RWPE2 (cell line): Measurements from ENCODE around the gene C1QTNF7.

ENCODE experiments used
- ATAC-seq: fragments of 200-7000 bp; cut with Tn5 transposase; 3 replicates; pipeline ENCODE4 v1.9.1; 2021; ENCODE audit warnings: low read depth
- DNase-seq: peaks from one replicate; pipeline ENCODE4 v3.0.0-alpha.2; 2020; ENCODE audit warnings: low spot score
- H3K27ac ChIP-seq: fragments of 450-650 bp; 2 replicates; pipeline ENCODE4 v1.5.1; 2017; ENCODE audit warnings: mild to moderate bottlenecking; ENCODE audit not compliant: poor library complexity, severe bottlenecking
- H3K27me3 ChIP-seq: fragments of 250-450 bp; sonication (Bioruptor Pico); 2 replicates; pipeline ENCODE4 v1.5.1; 2021; ENCODE audit warnings: mild to moderate bottlenecking, moderate library complexity; ENCODE audit not compliant: insufficient read depth, poor library complexity, severe bottlenecking
- H3K36me3 ChIP-seq: fragments of 250-450 bp; sonication (Bioruptor Pico); 2 replicates; pipeline ENCODE4 v1.5.1; 2020; ENCODE audit warnings: low read depth, mild to moderate bottlenecking, moderate library complexity
- H3K4me1 ChIP-seq: fragments of 250-450 bp; sonication (Bioruptor Pico); 2 replicates; pipeline ENCODE4 v1.5.1; 2021; ENCODE audit warnings: mild to moderate bottlenecking, moderate library complexity; ENCODE audit not compliant: insufficient read depth, poor library complexity, severe bottlenecking
- H3K4me3 ChIP-seq: fragments of 250-450 bp; sonication (Bioruptor Pico); 2 replicates; pipeline ENCODE4 v1.5.1; 2021; ENCODE audit warnings: mild to moderate bottlenecking, moderate library complexity; ENCODE audit not compliant: severe bottlenecking
- H3K9me3 ChIP-seq: fragments of 250-450 bp; sonication (Bioruptor Pico); 2 replicates; pipeline ENCODE4 v1.5.1; 2021; ENCODE audit warnings: mild to moderate bottlenecking, moderate library complexity; ENCODE audit not compliant: severe bottlenecking
- TF ChIP-seq, protein P1 (sequence below): fragments of 450-650 bp; IDR thresholded peaks from one replicate; pipeline ENCODE4 v1.5.1; 2017; ENCODE audit warnings: mild to moderate bottlenecking, moderate library complexity; ENCODE audit not compliant: poor library complexity, severe bottlenecking

The C1QTNF7 gene

GRCh38 chr4:15482842-15483241, 55.0 kb downstream of the C1QTNF7 start:
- Histone ChIP-seq H3K27ac (no peak overlapping the region), H3K27me3 (no peaks in the 10 kb centered on the region), H3K9me3 (peaks cover under 1% of the 10 kb centered on the region), H3K4me1 (no peaks in the 10 kb centered on the region), H3K4me3 (no peak overlapping the region), H3K36me3 (peaks cover 7% of the 10 kb centered on the region)
- no peak for DNase-seq
- TF ChIP-seq, protein P1, sequence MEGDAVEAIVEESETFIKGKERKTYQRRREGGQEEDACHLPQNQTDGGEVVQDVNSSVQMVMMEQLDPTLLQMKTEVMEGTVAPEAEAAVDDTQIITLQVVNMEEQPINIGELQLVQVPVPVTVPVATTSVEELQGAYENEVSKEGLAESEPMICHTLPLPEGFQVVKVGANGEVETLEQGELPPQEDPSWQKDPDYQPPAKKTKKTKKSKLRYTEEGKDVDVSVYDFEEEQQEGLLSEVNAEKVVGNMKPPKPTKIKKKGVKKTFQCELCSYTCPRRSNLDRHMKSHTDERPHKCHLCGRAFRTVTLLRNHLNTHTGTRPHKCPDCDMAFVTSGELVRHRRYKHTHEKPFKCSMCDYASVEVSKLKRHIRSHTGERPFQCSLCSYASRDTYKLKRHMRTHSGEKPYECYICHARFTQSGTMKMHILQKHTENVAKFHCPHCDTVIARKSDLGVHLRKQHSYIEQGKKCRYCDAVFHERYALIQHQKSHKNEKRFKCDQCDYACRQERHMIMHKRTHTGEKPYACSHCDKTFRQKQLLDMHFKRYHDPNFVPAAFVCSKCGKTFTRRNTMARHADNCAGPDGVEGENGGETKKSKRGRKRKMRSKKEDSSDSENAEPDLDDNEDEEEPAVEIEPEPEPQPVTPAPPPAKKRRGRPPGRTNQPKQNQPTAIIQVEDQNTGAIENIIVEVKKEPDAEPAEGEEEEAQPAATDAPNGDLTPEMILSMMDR, result no peak
- no peak for ATAC-seq

DNA sequence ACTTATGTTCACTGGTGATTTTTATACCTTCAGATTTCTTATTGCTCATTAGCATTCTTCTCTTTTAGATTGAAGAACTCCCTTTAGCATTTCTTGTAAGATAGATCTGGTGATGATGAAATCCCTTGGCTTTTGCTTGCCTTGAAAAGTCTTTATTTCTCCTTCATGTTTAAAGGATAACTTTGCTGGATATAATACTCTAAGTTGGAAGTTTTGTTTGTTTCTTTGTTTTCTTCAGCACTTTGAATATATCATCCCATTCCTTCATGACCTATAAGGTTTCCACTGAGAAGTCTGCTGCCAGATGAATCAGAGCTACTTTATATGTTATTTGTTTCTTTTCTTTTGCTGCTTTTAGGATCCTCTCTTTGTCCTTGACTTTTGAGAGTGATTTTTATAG, 60.3 kb downstream of the C1QTNF7 start:
- Histone ChIP-seq H3K9me3 (peaks cover 2% of the 10 kb centered on the region), H3K4me1 (no peaks in the 10 kb centered on the region), H3K4me3 (no peak overlapping the region), H3K27ac (no peak overlapping the region), H3K27me3 (no peaks in the 10 kb centered on the region), H3K36me3 (no peaks in the 10 kb centered on the region; the same call in 1 of the 2 replicates)
- TF ChIP-seq, protein P1, result no peak
- ATAC-seq (no peak), DNase-seq (no peak)

GRCh38 chr4:15488658-15489470, 61.0 kb downstream of the C1QTNF7 start:
- Histone ChIP-seq H3K36me3 (no peaks in the 10 kb centered on the region; the same call in 1 of the 2 replicates), H3K27ac (no peak overlapping the region), H3K9me3 (peaks cover 2% of the 10 kb centered on the region), H3K27me3 (no peaks in the 10 kb centered on the region), H3K4me1 (no peaks in the 10 kb centered on the region), H3K4me3 (no peak overlapping the region)
- DNase-seq (no peak), ATAC-seq (no peak)
- TF ChIP-seq, protein P1, result no peak

DNA sequence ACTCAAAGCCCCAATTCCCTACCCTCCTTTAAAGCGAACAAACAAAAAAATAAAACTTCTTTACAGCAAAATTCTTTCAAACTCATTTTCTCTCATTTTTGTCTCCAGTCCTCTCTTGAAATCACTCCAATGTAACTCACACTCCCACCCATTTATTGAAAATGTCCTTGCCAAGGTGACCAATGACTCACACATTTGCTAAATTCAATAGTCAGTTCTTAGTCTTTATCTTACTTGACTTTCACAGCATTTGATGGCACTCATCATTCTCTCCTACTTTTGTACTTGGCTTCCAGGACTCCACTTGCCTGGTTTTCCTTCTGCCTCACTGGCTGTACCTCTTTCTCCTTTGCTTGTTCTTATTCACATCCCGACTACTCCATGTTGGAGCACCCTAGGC, 61.7 kb downstream of the C1QTNF7 start:
- Histone ChIP-seq H3K4me3 (no peak overlapping the region), H3K27me3 (no peaks in the 10 kb centered on the region), H3K4me1 (no peaks in the 10 kb centered on the region), H3K9me3 (peaks cover 2% of the 10 kb centered on the region), H3K27ac (no peak overlapping the region), H3K36me3 (no peaks in the 10 kb centered on the region; the same call in 1 of the 2 replicates)
- ATAC-seq (no peak), DNase-seq (no peak)
- TF ChIP-seq, protein P1, result no peak

DNA sequence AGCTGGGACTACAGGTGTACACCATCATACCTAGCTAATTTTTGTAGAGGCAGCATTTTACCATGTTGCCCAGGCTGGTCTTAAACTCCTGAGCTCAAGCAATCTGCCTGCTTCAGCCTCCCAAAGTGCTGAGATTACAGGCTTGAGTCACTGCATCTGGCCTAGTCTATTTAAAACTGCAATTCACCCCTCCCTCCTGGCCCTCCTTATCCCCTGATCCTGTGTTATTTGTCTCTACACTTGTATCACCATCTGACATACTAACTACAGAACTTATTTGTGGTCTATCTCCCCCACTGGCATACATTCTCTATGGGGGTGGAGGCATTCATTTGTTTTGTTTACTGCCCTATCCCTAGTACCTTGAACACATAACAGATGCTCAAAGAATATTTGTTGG, 65.6 kb downstream of the C1QTNF7 start:
- Histone ChIP-seq H3K27me3 (no peaks in the 10 kb centered on the region), H3K4me3 (no peak overlapping the region), H3K36me3 (no peaks in the 10 kb centered on the region), H3K4me1 (no peaks in the 10 kb centered on the region), H3K27ac (no peak overlapping the region), H3K9me3 (peaks cover 2% of the 10 kb centered on the region)
- DNase-seq, result no peak
- ATAC-seq, result no peak
- TF ChIP-seq, protein P1, result no peak
